ENCODE results near the gene WDR5B.

Gene WDR5B

DNA sequence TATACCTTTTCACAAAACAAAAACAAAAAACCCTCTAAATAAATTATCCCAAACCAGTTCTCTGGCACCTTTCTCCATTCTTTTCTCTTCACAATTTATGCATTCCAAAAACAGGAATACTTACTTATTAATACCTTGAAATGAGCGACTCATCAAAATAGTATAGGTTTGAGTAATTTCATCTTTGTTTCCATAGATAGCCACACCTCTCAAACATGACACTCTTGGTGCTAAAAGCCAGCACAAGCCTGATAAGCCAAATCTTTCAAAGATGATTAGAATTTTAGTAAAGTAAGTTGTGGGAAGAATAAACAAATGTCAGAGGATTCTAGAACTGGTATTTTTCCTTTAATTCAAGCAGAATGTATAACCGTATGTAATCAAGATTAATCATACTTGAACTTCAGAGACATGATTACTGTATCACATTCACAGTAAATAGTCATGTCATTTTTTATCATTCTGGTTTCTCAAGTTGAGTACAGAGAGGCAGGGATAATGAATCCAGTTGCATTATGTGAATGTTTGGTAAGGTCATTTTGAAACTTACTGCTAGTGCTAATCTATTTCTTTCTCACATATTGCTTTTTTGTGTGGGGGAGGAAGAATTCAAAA is 12.1 kb upstream of the WDR5B start:
- peaks cover 48% of the 10 kb centered on the region for H3K36me3 ChIP-seq
- no peak overlapping the region for H3K4me3 ChIP-seq (ENCODE audit: low read depth, low read length)
- H3K27me3 ChIP-seq, result no peaks in the 10 kb centered on the region
- H3K4me1 ChIP-seq, result no peaks in the 10 kb centered on the region
- TF ChIP-seq, protein P1, sequence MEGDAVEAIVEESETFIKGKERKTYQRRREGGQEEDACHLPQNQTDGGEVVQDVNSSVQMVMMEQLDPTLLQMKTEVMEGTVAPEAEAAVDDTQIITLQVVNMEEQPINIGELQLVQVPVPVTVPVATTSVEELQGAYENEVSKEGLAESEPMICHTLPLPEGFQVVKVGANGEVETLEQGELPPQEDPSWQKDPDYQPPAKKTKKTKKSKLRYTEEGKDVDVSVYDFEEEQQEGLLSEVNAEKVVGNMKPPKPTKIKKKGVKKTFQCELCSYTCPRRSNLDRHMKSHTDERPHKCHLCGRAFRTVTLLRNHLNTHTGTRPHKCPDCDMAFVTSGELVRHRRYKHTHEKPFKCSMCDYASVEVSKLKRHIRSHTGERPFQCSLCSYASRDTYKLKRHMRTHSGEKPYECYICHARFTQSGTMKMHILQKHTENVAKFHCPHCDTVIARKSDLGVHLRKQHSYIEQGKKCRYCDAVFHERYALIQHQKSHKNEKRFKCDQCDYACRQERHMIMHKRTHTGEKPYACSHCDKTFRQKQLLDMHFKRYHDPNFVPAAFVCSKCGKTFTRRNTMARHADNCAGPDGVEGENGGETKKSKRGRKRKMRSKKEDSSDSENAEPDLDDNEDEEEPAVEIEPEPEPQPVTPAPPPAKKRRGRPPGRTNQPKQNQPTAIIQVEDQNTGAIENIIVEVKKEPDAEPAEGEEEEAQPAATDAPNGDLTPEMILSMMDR (IDR thresholded peaks at IDR 0.05; ENCODE audit: low read depth, low read length), result no peak
- no peak for DNase-seq
- no peaks in the 10 kb centered on the region for H3K9me3 ChIP-seq

DNA sequence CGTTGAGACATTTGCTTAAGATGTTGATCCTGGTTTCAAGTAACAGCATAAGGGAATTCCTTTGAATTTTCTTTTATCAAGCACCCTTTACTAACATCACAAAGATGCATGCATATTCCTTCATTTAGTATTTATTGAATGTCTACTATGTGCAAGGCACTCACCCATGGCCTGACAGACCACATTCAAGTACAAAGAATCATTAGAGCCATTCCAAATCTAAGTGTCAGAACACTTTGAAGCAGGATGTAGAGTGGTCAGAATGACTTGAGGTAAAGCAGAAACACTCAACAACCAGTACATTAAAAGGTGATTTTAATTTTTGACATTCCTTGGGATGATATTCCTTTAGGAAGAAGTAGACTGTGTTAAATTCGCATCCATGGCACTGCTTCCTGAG is 6.0 kb upstream of the WDR5B start:
- H3K4me1 ChIP-seq, result no peaks in the 10 kb centered on the region
- TF ChIP-seq, protein P1 (IDR thresholded peaks at IDR 0.05; ENCODE audit: low read depth, low read length), result no peak
- no peaks in the 10 kb centered on the region for H3K9me3 ChIP-seq
- H3K4me3 ChIP-seq (ENCODE audit: low read depth, low read length), result no peak overlapping the region
- DNase-seq, result no peak
- no peaks in the 10 kb centered on the region for H3K27me3 ChIP-seq
- peaks cover 27% of the 10 kb centered on the region for H3K36me3 ChIP-seq

DNA sequence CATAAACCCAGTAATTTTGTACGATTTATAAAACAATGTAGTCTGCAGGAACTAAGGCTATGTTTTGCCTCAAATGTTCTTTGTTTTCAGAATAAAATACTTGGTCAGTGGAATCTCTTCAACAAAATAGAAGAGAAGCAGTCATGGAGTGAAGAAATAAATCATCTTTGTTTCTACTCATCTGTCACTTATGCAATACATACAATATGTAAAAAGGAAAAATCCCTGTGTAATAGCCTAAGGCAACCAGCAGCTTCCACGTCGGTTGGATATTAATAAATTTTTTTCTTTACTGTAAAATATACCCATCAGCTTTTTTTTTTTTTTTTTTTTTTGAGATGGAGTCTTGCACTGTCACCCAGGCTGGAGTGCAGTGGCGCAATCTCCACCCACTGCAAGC is 5.2 kb upstream of the WDR5B start:
- no peak for DNase-seq
- TF ChIP-seq, protein P1 (IDR thresholded peaks at IDR 0.05; ENCODE audit: low read depth, low read length), result no peak
- no peaks in the 10 kb centered on the region for H3K27me3 ChIP-seq
- H3K36me3 ChIP-seq, result peaks cover 19% of the 10 kb centered on the region
- H3K4me1 ChIP-seq, result no peaks in the 10 kb centered on the region
- no peaks in the 10 kb centered on the region for H3K9me3 ChIP-seq
- H3K4me3 ChIP-seq (ENCODE audit: low read depth, low read length), result no peak overlapping the region

DNA sequence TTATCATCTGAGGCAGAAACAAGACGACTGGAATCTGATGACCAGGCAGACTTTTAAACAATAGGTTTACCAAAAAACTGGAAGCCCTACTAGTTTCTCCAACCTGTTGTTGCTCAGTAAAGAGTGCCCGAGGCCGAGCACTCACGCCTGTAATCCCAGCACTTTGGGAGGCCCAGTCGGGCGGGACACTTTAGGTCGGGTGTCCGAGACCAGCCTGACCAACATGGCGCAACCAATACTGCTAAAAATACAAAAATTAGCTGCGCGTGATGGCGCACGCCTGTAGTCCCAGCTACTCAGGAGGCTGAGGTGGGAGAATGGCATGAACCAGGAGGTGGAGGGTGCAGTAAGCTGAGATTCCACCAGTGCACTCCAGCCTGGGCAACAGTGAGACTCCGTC is 1.1 kb upstream of the WDR5B start:
- peak; percentile 8 for DNase-seq
- TF ChIP-seq, protein P1 (IDR thresholded peaks at IDR 0.05; ENCODE audit: low read depth, low read length), result no peak
- Histone ChIP-seq H3K9me3 (no peaks in the 10 kb centered on the region), H3K27me3 (no peaks in the 10 kb centered on the region), H3K4me1 (no peaks in the 10 kb centered on the region; the same call in 1 of the 2 replicates), H3K4me3 (ENCODE audit: low read depth, low read length) (peak overlapping the region; percentile 93), H3K36me3 (no peaks in the 10 kb centered on the region)

DNA sequence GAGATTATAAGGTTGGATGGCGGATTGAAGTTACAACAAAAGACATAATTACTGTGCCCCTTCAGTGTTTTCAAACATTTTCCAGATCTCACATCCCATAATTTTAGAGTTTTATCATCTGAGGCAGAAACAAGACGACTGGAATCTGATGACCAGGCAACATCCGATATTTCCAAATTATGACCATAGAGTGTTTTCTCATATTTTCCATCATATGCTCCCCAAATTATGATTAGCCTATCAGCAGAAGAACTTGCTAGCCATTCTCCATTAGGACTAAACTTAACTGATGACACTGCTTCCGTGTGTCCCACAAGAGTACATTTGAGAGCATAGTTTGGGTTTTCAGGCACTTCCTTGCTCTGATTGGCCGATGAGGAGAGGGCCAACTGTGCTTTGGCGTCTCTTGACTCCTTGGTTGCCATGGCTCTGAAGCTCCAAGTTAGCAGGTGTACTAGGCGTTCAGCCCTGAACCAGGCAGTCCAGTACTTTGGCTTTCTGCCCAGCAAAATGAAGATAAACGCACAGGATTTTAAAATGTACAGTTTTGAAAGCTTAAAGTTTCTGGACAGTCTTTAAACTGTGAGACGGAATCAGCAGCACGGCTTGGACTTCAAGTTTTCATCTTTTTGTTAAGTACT is 638 bp downstream of the WDR5B start:
- TF ChIP-seq, protein P1 (IDR thresholded peaks at IDR 0.05; ENCODE audit: low read depth, low read length), result no peak
- peak; percentile 13 for DNase-seq

DNA sequence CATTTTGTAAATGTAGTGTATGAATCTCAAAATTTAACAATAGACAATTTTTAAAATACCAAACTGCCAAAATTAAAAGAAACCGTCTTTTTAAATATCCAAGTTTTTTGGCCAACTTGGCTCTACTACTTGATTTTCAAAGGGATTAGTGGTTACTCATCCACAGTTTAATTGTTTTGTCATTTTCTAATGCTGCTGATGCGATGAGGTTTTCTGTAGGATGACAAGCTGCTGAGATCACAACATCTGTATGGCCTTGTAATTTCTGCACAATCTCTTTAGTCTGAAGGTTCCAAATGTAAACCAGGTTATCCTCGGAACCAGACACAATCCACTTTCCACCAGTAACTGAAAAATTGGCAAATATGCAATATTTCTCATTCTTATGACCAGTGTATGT is 1.5 kb downstream of the WDR5B start:
- TF ChIP-seq, protein P1 (IDR thresholded peaks at IDR 0.05; ENCODE audit: low read depth, low read length), result no peak
- Histone ChIP-seq H3K9me3 (no peaks in the 10 kb centered on the region), H3K36me3 (peaks cover 3% of the 10 kb centered on the region), H3K4me3 (ENCODE audit: low read depth, low read length) (no peak overlapping the region), H3K27me3 (no peaks in the 10 kb centered on the region), H3K4me1 (no peaks in the 10 kb centered on the region; the same call in 1 of the 2 replicates)
- no peak for DNase-seq

More for the DNA sequence above, 638 bp downstream of the WDR5B start:
- no peaks in the 10 kb centered on the region for H3K9me3 ChIP-seq
- no peaks in the 10 kb centered on the region; the same call in 1 of the 2 replicates for H3K4me1 ChIP-seq
- peak overlapping the region; percentile 93 for H3K4me3 ChIP-seq (ENCODE audit: low read depth, low read length)
- peaks cover 3% of the 10 kb centered on the region; the same call in 1 of the 2 replicates for H3K36me3 ChIP-seq
- H3K27me3 ChIP-seq, result no peaks in the 10 kb centered on the region
